DMS153 treated with DMSO at 0.1 percent for 48 hours (cell line): ENCODE data around the gene RRP12.
"Not testable (repeated sequence)": the region's sequence is repeated elsewhere in the genome, so short reads cannot be mapped to it uniquely, and the experiment has no call there.

Source experiments
- DNase-seq: peaks from one replicate; lab custom pipeline; 2025; ENCODE audit not compliant: unreplicated experiment; lab: John Stamatoyannopoulos, UW

The RRP12 gene

DNA sequence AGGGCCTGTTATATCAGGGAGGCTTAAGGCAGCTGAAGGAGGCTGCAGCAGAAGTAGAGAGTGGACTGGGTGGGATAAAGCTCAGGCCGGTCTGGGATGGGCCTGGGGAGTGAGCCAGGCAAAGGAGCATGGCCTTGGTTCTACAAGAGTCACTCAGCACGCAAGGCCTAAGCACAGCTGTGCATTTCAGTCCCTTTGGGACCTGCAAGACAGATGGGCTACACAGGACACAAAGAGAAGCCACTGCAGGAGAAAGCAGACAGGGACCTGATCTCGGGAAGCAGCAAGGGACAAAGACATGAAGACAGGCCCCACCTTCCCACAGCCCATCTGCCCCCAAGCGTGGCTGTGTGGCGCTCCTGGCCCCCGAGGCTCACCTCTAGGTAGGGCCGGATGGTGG is 29.4 kb downstream of the RRP12 start:
- DNase-seq: no peak

DNA sequence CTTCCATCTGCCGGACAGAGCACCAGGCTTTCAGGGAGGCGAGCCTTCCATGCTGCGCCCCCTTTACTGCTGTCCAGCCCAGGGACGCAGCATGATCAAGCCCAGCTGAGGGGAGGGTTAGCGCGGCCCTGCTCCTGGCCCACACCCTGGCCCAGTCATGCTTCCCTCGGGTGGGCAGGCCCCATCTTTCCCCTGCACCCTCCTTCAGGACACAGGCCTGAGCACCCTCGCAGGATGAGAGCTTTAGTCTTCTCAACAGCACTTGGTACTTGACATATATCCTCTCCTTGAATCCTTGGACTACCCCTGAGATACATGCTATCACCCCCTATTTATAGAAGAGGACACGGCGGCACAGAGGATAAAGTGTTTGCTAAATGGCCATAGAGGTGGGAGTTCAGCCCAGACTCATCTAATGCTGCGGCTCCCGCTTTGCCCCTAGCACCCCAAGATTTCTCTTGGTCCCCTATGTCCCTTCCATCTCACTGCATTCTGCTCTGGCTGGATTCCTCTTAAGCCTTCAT is 34.0 kb downstream of the RRP12 start:
- DNase-seq: no peak

DNA sequence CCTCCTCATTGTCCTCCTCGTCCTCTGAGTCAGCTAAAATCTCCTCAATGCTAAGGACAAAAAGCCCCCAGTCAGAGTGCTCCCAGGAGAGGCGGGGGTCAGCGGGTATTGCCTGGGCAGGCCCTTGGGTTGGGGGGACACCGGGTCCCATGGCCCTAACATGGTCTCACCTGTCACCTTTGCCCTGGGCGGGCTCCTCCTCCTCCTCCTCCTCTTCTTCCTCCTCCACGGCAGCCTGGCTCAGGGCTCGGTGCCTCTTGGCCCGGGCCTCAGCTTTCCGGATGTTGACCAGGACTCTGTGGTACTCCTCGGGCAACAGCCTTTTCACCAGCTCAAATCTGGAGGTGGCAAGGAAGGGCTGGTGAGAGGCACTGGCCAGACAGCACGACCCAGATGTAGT is 34.6 kb downstream of the RRP12 start:
- DNase-seq: no peak

DNA sequence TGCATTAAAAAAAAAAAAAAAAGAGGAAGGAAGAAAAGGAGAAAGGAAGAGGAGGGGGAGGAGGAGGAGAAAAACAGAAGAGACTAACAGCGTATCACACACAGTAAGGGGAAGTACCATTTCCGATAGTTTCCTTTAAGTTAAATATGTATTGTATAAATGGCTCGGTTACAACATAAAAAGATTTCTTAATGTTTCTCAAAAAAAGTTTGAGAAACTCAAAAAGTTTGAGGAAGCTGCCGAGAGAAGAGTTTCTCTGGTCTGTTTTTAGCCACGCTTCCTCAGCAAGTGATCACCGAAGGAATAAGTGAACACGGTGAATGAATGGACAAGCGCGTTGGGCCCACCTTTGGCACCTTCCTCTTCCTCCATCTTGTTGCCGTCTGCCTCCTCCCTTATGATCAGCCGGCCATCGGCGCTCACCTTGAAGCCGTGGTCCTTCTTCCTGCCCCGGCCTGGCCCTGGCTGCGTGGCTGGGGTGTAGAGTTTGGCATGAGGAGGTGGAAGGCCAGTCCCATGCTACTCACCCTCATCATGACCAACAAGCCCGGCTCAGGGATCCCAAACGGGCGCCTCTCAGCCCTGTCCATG is 35.3 kb downstream of the RRP12 start:
- no peak for DNase-seq

DNA sequence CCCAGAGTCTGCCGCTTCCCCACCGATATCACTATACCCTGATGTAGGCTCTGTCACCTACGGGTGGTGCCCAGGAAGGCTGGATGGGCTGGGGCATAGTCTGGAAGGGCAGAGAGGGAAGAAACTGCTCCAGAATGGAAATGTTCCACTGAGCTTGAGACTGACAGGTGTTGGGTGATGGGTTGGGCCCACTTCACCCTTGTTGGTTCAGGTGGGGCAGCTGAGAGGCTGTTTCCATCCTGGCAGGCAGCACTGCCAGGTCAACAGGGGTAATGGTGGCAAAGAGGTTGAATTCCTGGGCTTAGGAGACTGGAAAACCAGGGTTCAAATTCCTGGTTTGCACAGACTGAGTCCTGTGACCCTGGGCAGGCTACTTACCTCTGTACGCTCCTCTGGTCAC is 38.1 kb downstream of the RRP12 start:
- no peak for DNase-seq

DNA sequence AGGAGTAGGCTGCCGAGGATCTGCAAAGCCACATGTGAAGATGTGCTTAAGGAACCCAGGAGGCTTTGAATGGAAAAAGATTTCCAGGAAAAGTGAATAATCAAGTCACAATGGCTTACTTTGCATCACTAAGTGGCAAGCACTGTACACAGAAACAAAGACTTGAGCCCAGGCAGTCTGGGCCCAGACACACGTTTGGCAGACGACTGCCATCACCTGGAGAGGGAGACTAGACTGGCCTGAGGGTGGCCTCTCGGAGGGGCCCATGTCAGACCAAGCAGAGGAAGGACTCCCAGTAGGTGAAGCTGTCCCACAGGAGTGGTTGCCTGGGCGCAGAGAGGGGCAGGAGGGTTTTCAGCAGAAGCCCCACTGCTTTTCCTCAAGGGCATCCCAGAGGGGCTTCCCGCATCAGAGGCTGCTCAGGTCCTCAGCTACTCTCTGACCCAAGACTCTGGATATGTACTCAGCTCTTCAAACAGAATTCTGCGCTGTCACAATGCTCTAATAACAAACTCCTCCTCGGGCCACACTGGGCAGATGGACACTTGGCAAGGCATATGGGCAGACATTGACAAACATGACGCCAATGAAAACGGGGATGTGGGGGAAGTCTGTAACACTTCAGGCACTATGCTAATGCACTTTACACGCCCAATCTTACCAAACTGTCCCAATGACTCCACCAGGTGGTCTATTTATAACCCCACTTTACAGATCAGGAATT is 38.7 kb downstream of the RRP12 start:
- DNase-seq: no peak

DNA sequence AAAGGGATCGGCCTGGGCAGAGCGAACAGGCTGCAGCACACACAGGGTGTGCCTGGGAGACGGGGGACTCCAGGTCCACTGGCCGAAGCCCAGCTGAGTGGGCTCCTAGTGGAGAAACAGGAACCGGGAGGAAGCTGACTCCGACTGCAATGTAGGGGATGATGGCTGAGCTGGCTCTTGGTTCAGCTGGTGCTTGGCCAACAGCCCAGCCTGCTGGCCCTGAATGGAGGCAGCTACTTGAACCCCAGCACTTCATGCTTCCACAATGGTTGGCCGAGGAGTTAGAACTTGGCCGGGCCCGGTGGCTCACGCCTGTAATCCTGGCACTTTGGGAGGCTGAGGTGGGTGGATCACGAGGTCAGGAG is 39.6 kb downstream of the RRP12 start:
- no peak for DNase-seq

DNA sequence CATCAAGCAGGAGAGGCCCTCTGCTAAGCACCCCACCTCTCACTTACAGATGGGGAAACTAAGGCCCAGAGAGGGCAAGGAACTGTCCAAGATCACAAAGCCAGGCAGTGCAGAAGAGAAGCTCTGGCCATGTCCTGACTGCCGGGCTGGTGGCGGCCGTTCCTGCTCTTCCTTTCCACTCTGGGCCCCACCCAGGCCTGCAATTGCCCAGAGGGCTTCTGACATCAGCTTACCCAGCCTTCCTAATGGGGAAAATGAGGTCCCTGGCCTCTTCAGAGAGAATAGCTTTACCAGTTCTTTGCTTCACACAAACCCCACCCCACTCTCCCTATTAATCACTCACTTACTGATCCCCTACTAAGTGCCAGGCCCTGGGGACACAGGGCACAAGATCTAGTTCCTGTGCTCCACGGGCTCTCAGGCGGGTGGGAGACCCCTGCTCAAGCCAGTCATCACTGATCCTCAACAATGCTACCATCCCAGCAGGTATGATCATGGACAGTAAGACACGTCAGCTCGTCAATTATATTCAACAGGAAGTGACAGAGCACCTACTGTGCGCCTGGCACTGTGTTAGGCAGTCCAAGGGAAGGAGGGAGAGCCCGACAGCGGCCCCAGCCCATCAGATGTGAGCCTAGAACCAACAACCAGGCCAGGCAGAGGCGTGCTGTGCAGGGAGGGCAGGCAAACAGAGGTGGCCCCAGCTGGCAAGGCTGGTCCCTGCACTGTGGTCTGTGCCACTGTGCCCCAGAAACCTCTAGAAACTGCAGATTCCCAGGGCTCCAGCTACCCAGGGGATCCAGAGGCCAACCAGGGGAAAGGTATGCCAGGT is 40.2 kb downstream of the RRP12 start:
- no peak for DNase-seq

DNA sequence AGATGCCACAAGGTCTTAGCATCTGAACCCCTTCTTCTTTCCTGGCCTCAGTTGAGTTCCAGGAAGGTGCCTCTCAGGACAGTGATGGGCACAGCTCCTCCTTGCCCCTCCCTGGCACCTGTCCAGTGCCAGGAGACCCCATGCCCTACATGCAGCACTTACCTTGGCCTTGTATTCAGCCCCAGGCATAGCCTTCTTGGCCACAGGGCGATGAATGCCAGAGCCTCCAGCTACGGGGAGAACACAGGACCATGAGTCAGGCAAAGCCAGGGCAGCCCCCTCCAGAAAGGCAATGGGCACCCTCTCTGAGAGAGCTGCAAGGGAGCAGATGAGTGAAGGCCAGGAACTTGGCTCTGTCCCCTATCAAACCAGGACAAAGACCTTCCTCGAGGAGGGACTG is 42.4 kb downstream of the RRP12 start:
- DNase-seq: no peak

DNA sequence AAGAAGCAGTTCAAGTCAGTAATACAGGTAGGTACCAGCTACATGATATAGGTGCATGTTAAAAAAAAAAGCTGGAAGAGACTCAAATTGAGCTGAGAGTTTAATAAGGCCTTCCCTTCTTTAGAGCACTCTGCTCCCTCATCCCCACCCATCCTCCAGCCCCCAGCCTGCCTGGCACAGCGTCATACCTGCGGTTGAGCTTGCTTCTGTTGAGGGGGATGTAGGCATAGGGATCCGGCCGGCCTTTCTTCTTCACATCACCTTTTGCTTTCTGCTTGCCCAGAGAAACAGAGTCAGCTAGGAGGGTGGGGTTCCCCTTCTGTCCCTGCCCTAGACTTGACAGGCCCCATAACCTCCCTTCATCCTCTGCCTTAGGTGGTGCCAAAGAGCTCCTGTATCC is 42.8 kb downstream of the RRP12 start:
- no peak for DNase-seq

DNA sequence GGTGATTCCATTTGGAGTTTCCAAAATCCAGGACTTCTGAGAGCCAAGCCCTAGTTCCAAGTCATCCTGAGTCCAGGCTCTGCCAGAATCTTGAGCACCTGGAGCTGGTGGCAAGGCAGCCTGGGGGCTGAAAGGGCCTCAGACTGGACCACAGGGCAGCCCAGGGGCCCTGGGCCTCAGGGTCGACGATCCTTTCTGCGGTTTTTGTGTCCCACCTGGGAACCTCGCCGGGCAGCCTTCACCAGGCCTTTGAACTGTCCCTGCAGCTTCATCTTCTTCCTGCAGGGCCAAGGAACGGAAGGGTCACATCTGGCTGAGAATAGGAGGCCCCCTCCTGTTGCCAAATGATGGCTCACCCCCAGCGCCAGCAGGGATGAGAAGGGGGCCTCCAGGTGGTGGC is 44.2 kb downstream of the RRP12 start:
- no peak for DNase-seq

DNA sequence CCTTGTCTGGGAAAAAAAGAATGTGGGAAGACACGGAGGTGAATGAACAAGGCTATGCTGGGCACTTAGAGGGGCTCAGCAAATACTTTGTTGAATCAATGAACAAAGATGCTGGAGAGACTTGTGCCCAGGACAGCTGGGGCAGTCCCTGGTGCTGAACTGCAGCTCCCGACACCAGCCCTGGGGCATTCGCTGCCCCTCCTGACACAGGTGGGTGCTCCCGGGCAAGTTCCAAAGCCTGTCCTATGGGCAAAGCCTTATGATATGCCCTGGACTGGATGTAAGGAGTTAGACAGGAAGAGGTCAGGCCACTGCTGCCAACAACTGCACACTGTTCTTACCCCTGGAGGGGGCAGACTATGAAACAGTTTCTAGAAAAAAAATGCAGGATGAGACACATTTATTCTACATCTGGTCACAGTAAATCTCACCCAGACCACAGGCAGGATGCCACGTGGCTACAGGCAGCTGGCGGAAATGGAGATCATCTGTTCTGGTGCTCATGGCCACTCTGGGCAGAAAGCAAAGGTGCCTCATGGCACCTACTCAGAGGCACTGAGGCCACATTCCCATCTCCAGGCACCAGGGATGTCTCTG is 44.7 kb downstream of the RRP12 start:
- no peak for DNase-seq

DNA sequence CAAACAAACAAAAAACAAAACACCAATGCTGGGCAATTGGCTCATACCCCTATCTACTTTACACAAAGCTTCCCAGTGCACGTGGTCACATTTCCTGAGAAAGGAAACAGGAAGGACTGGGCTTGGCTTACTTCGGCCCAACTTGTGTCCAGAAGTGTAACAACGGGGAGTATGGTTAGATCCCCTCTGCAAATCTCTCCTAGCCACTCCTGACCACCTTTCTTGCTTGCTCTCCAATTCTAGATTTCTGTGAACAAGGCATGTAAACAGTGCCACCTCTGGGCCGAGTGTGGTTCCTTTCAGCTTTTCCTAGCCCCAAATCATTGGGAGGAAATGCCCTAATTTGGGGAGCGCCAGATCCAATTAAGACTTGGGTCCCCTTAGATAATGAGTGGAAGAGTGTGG is 45.6 kb downstream of the RRP12 start:
- DNase-seq: no peak

DNA sequence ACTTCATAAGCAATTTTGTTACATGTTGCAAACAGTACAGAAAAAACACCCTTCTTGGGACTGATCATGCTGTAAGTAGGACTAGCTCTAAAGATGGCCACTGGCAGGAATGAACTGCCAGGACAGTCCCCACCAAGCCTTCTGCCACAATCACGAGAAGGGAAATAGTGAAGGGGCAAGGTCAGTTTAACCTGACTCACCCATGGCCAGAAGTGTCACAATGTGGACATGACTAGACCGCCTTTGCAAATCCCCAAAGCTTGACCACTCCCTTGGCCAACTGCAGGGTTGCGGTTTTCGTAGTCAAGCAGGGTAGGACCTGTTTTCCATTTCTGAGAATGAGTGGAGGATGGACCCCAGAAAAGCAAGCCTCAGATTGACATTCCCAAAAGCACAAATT is 47.2 kb downstream of the RRP12 start:
- DNase-seq: no peak

DNA sequence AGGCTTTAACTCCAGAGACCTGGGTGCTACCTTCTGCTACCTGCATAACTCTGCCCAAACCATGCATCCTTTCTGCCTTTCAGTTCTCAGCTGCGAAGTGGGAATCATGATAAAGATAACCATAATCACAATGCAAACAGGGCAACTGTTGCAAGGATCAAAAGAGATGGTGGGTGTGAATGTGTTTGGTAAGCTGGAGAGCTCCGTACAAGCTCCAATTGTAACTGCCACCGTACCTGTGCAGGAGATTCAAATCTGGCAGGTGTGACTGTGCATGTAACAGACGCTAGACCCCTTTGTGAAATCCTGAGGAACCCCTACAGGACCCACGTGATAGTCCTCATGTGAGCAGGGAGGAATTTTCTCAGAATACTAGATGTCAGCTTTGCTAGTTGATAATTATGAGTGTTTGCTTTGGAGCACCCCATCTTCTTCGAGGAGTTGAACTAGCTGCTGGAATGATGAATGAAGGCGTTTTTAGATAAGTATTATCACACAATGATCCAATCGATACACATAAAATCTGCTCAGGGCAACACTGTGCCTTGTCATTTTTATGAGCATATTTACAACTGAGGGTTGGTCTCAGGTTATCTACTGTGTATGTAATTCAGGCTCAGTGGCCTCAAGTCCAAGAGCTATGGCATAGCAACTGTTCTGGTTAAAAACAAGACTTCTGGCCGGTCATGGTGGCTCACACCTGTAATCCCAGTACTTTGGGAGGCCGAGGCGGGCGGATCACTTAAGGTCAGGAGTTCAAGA is 51.2 kb downstream of the RRP12 start:
- no peak for DNase-seq

DNA sequence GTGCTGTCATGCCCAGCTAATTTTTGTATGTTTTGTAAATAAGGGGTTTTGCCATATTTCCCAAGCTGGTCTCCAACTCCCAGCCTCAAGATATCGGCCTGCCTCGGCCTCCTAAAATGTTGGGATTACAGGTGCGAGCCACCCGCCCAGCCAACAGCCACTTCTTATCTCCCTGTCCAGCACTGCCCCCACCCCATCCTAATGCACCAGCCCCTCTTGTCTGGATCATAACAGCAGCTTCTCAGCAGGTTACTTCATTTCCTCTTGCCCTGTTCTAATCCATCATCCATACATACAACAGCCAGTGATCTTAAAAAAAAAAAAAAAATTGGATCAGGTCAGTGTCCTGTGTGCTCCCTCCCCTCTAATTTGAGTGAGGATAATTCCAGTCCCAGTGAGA is 53.8 kb downstream of the RRP12 start:
- no peak for DNase-seq

DNA sequence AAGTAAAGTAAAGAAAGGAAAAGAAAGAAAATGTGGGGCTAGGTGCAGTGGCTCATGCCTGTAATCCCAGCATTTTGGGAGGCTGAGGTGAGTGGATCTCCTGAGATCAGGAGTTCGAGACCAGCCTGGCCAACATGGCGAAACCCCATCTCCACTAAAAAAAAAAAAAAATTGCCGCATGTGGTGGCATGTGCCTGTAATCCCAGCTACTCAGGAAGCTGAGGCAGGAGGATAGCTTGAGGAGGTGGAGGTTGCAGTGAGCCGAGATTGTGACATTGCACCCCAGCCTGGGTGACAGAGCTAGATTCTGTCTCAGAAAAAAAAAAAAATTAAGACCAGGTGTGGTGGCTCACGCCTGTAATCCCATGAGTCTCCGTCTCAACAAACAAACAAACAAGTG is 57.5 kb downstream of the RRP12 start:
- DNase-seq: not testable (repeated sequence)

DNA sequence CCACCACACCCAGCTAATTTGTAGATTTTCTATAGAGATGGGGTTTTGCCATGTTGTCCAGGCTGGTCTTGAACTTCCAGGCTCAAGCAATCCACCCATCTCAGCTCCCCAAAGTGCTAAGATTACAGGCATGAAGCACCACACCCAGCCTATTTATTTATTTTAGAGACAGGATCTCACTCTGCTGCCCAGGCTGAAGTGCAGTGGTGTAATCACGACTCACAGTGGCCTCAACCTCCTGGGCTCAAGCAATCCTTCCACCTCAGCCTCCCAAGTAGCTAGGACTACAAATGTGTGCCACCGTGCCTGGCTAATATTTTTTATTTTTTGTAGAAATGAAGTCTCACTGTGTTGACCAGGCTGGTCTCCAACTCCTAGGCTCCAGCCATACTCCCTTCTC is 59.7 kb downstream of the RRP12 start:
- no peak for DNase-seq

DNA sequence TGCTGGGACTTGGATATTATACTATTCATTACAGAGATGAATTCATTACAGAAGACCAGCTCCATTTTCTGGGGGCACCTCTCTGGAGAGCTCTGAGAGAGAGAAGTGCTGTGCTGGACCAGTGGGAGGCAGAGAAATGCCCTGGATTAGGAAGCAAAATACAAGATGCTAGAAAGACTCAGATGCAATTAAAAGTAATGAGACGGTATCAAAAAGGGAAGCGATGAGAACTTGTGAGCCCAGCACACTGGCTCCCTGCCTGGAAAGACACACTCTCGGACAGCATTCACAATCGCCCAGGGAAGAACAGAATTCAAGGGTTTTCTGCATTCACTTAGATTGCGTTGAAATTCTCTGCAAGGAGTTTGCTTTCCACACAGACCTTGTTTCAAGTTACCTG is 63.1 kb downstream of the RRP12 start:
- DNase-seq: no peak

DNA sequence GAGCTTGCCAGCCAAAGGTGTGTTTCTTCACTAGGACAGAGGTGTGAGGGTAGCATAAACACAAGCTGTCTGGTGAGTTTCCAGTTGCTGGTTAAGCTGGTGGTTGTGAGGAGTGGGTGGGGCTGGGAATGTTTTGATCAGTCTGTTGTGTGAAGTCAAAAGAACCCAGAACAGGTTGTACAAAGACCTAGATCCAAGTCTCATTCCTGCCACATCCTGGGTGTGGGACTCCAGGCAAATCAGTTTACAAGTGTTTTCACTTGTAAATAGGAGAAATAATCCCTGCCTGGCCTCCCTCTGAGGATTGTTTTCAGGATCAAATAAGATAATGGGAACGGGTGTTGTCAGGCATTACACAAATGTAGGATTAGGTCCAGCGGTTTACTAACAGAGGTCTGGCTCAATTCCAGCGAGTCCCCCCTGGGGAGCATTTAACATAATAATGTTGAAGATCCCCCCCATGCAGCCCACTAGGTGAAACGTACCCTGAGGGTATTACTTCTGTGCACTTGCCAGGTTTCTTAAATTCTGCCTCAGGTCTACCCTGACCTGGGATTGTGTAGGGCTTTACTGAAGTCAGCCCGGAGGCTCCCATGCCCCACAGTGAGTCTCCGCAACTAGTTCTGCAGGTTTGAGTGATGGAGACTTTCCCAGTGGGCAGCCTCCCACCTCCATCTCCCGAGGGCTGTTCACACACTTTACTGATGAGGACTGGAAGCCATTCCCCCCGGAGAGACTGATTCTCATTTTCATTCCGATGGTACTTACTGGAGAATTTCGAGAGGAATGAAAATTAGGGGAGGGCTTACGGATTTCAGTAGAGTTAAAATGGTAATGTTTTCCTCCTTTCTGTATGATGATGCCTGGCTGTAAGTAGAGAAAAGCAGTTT is 64.0 kb downstream of the RRP12 start:
- DNase-seq: peak; percentile 38
